ENCODE data around the gene SCTR.

The SCTR gene

GRCh38 chr2:119421304-119421703 is 103.0 kb downstream of the SCTR start:
- H4K8ac ChIP-seq (ENCODE audit: low read depth, low read length) = no peak overlapping the region
- no peaks in the 10 kb centered on the region for H3K36me3 ChIP-seq (ENCODE audit: control insufficient read depth in 1 of 2, insufficient read depth in 2 of 2, low read length in 2 of 2)
- H3K4ac ChIP-seq (ENCODE audit: low read depth, low read length) = no peak overlapping the region
- H3K79me2 ChIP-seq (ENCODE audit: control insufficient read depth, insufficient read depth, low read length, poor library complexity) = no peaks in the 10 kb centered on the region
- H2AK5ac ChIP-seq (ENCODE audit: low read length) = no peak overlapping the region
- H3K4me3 ChIP-seq (ENCODE audit: low read depth, low read length) = no peak overlapping the region
- H2BK120ac ChIP-seq (ENCODE audit: insufficient read depth, low read length, poor library complexity) = no peak overlapping the region
- no peak for DNase-seq
- no peak overlapping the region for H2BK12ac ChIP-seq (ENCODE audit: low read length)
- H3K27me3 ChIP-seq (ENCODE audit: insufficient read depth, low read length) = no peaks in the 10 kb centered on the region
- H3K9me3 ChIP-seq (ENCODE audit: insufficient read depth, low read depth, low read length) = peaks cover 6% of the 10 kb centered on the region
- H3K18ac ChIP-seq (ENCODE audit: low read length) = no peak overlapping the region
- H3K4me2 ChIP-seq (ENCODE audit: low read length) = no peak overlapping the region
- H4K91ac ChIP-seq (ENCODE audit: low read depth, low read length) = no peak overlapping the region
- H3K4me1 ChIP-seq (ENCODE audit: control insufficient read depth in 1 of 2, insufficient read depth in 2 of 2, low read length in 2 of 2) = peaks cover 6% of the 10 kb centered on the region in 2 experiments
- H3K79me1 ChIP-seq (ENCODE audit: low read length) = peaks cover 6% of the 10 kb centered on the region
- H4K12ac ChIP-seq (ENCODE audit: low read depth, low read length) = no peak overlapping the region
- H2BK5ac ChIP-seq (ENCODE audit: low read depth, low read length, poor library complexity) = no peak overlapping the region
- H3K27ac ChIP-seq (ENCODE audit: low read depth, low read length) = no peak overlapping the region
- no peak overlapping the region for H2AFZ ChIP-seq (ENCODE audit: insufficient read depth, low read length, poor library complexity)
- H3K9ac ChIP-seq (ENCODE audit: low read length) = no peak overlapping the region
- no CpG with 5 or more reads among the region's 1 CpG for WGBS (ENCODE audit: extremely low coverage, insufficient coverage, insufficient read length)
- no peak overlapping the region for H3K23ac ChIP-seq (ENCODE audit: low read length)
- no peak overlapping the region for H3K14ac ChIP-seq (ENCODE audit: low read length)

- H3K23ac ChIP-seq (ENCODE audit: low read length) = no peak overlapping the region
- H4K8ac ChIP-seq (ENCODE audit: low read depth, low read length) = no peak overlapping the region
- WGBS (ENCODE audit: extremely low coverage, insufficient coverage, insufficient read length) = no CpG with 5 or more reads among the region's 1 CpG
- no peak overlapping the region for H2AFZ ChIP-seq (ENCODE audit: insufficient read depth, low read length, poor library complexity)
- H4K91ac ChIP-seq (ENCODE audit: low read depth, low read length) = no peak overlapping the region
- H3K27me3 ChIP-seq (ENCODE audit: insufficient read depth, low read length) = no peaks in the 10 kb centered on the region
- no peak overlapping the region for H3K18ac ChIP-seq (ENCODE audit: low read length)
- H2AK5ac ChIP-seq (ENCODE audit: low read length) = no peak overlapping the region
- H4K12ac ChIP-seq (ENCODE audit: low read depth, low read length) = no peak overlapping the region
- no peak overlapping the region for H2BK120ac ChIP-seq (ENCODE audit: insufficient read depth, low read length, poor library complexity)
- H3K79me1 ChIP-seq (ENCODE audit: low read length) = no peaks in the 10 kb centered on the region
- H3K9me3 ChIP-seq (ENCODE audit: insufficient read depth, low read depth, low read length) = peaks cover 6% of the 10 kb centered on the region
- no peaks in the 10 kb centered on the region for H3K36me3 ChIP-seq (ENCODE audit: control insufficient read depth in 1 of 2, insufficient read depth in 2 of 2, low read length in 2 of 2)
- H3K9ac ChIP-seq (ENCODE audit: low read length) = no peak overlapping the region
- H3K4me2 ChIP-seq (ENCODE audit: low read length) = no peak overlapping the region
- H3K4ac ChIP-seq (ENCODE audit: low read depth, low read length) = no peak overlapping the region
- H2BK12ac ChIP-seq (ENCODE audit: low read length) = no peak overlapping the region
- DNase-seq = no peak
- H2BK5ac ChIP-seq (ENCODE audit: low read depth, low read length, poor library complexity) = no peak overlapping the region
- H3K79me2 ChIP-seq (ENCODE audit: control insufficient read depth, insufficient read depth, low read length, poor library complexity) = no peaks in the 10 kb centered on the region
- H3K27ac ChIP-seq (ENCODE audit: low read depth, low read length) = no peak overlapping the region
- no peak overlapping the region for H3K4me3 ChIP-seq (ENCODE audit: low read depth, low read length)
- no peak overlapping the region for H3K14ac ChIP-seq (ENCODE audit: low read length)
- H3K4me1 ChIP-seq (ENCODE audit: control insufficient read depth in 1 of 2, insufficient read depth in 2 of 2, low read length in 2 of 2) = no peaks in the 10 kb centered on the region
Observed at GRCh38 chr2:119419803-119420508, 104.3 kb downstream of the SCTR start.

GRCh38 chr2:119419065-119419464 is 105.2 kb downstream of the SCTR start:
- Histone ChIP-seq H3K4me1 (ENCODE audit: control insufficient read depth in 1 of 2, insufficient read depth in 2 of 2, low read length in 2 of 2) (no peaks in the 10 kb centered on the region), H3K79me2 (ENCODE audit: control insufficient read depth, insufficient read depth, low read length, poor library complexity) (no peaks in the 10 kb centered on the region), H2BK5ac (ENCODE audit: low read depth, low read length, poor library complexity) (no peak overlapping the region), H3K4me2 (ENCODE audit: low read length) (no peak overlapping the region), H2BK120ac (ENCODE audit: insufficient read depth, low read length, poor library complexity) (no peak overlapping the region), H4K12ac (ENCODE audit: low read depth, low read length) (no peak overlapping the region), H3K18ac (ENCODE audit: low read length) (no peak overlapping the region), H3K9ac (ENCODE audit: low read length) (no peak overlapping the region), H2BK12ac (ENCODE audit: low read length) (no peak overlapping the region), H3K27me3 (ENCODE audit: insufficient read depth, low read length) (no peaks in the 10 kb centered on the region), H3K4ac (ENCODE audit: low read depth, low read length) (no peak overlapping the region), H3K23ac (ENCODE audit: low read length) (no peak overlapping the region), H2AK5ac (ENCODE audit: low read length) (no peak overlapping the region), H3K9me3 (ENCODE audit: insufficient read depth, low read depth, low read length) (peaks cover 6% of the 10 kb centered on the region), H3K27ac (ENCODE audit: low read depth, low read length) (no peak overlapping the region), H3K36me3 (ENCODE audit: control insufficient read depth in 1 of 2, insufficient read depth in 2 of 2, low read length in 2 of 2) (no peaks in the 10 kb centered on the region), H4K91ac (ENCODE audit: low read depth, low read length) (no peak overlapping the region), H3K79me1 (ENCODE audit: low read length) (no peaks in the 10 kb centered on the region), H3K4me3 (ENCODE audit: low read depth, low read length) (no peak overlapping the region), H4K8ac (ENCODE audit: low read depth, low read length) (no peak overlapping the region), H3K14ac (ENCODE audit: low read length) (no peak overlapping the region), H2AFZ (ENCODE audit: insufficient read depth, low read length, poor library complexity) (no peak overlapping the region)
- no CpG with 5 or more reads among the region's 1 CpG for WGBS (ENCODE audit: extremely low coverage, insufficient coverage, insufficient read length)
- DNase-seq = no peak

GRCh38 chr2:119417908-119418307 is 106.4 kb downstream of the SCTR start:
- Histone ChIP-seq H3K9ac (ENCODE audit: low read length) (no peak overlapping the region), H2AK5ac (ENCODE audit: low read length) (no peak overlapping the region), H3K18ac (ENCODE audit: low read length) (no peak overlapping the region), H4K91ac (ENCODE audit: low read depth, low read length) (no peak overlapping the region), H2BK12ac (ENCODE audit: low read length) (no peak overlapping the region), H3K79me2 (ENCODE audit: control insufficient read depth, insufficient read depth, low read length, poor library complexity) (no peaks in the 10 kb centered on the region), H2BK5ac (ENCODE audit: low read depth, low read length, poor library complexity) (no peak overlapping the region), H3K14ac (ENCODE audit: low read length) (no peak overlapping the region), H2AFZ (ENCODE audit: insufficient read depth, low read length, poor library complexity) (no peak overlapping the region), H2BK120ac (ENCODE audit: insufficient read depth, low read length, poor library complexity) (no peak overlapping the region), H3K4me2 (ENCODE audit: low read length) (no peak overlapping the region), H3K27me3 (ENCODE audit: insufficient read depth, low read length) (no peaks in the 10 kb centered on the region), H3K4ac (ENCODE audit: low read depth, low read length) (no peak overlapping the region), H3K4me3 (ENCODE audit: low read depth, low read length) (no peak overlapping the region), H3K4me1 (ENCODE audit: control insufficient read depth in 1 of 2, insufficient read depth in 2 of 2, low read length in 2 of 2) (no peaks in the 10 kb centered on the region), H3K23ac (ENCODE audit: low read length) (no peak overlapping the region), H3K79me1 (ENCODE audit: low read length) (no peaks in the 10 kb centered on the region), H4K12ac (ENCODE audit: low read depth, low read length) (no peak overlapping the region), H3K9me3 (ENCODE audit: insufficient read depth, low read depth, low read length) (peaks cover 6% of the 10 kb centered on the region), H4K8ac (ENCODE audit: low read depth, low read length) (no peak overlapping the region), H3K27ac (ENCODE audit: low read depth, low read length) (no peak overlapping the region), H3K36me3 (ENCODE audit: control insufficient read depth in 1 of 2, insufficient read depth in 2 of 2, low read length in 2 of 2) (no peaks in the 10 kb centered on the region)
- no CpG with 5 or more reads among the region's 6 CpGs for WGBS (ENCODE audit: extremely low coverage, insufficient coverage, insufficient read length)
- no peak for DNase-seq

Measured in trophoblast cell (in vitro differentiated cells and primary cell).